Measurements from ENCODE around the gene KIAA1217. TPM values are rescaled to one million over a fixed set of nuclear protein-coding genes. Genes with fewer than 3 reads are reported as not detected.

KIAA1217 gene
- total RNA-seq, 1 experiment from 2014 or later: 18.6 TPM

DNA sequence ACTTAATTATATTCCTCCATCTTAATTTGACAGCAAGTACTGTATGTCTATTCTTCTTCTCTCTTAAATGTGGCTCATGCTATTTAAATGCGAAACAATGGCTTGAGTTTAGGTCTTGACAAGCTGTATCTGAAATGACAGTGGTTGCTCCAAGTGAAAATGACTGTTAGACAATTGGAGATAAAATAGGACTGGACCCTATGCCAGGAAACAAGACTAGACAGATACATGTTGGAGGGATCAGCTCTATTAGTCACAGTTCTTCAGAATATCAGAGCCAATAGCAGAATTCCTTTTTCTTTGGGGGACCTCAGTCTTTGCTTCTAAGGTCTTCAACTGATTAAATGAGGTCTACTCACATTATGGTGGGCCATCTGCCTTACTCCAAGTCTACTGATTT, 25.8 kb downstream of the KIAA1217 start:
- peaks cover 0 to 3% (median 0%) of the 10 kb centered on the region in 3 experiments; a peak in 1 of 7 replicates for H3K36me3 Mint-ChIP-seq (ENCODE audit: insufficient read depth in 1 of 3, low read depth in 3 of 3)
- no peak for DNase-seq
- H2BK15ac ChIP-seq (ENCODE audit: low read depth, low read length): no peak overlapping the region
- H3K4ac ChIP-seq (ENCODE audit: low read depth, low read length): no peak overlapping the region
- no peak overlapping the region for H2BK20ac ChIP-seq (ENCODE audit: low read depth, low read length, poor library complexity, severe bottlenecking)
- no peak overlapping the region for H3K27ac Mint-ChIP-seq
- no peak overlapping the region for H4K5ac ChIP-seq (ENCODE audit: insufficient read length, low read depth, low read length)
- H2BK120ac ChIP-seq (ENCODE audit: low read depth, low read length, poor library complexity, severe bottlenecking): no peak overlapping the region
- no peaks in the 10 kb centered on the region for H3K27me3 ChIP-seq (ENCODE audit: insufficient read depth, low read length)
- no peaks in the 10 kb centered on the region for H3K79me2 ChIP-seq (ENCODE audit: insufficient read depth, low read length)
- H3K27me3 Mint-ChIP-seq (ENCODE audit: low read depth): no peaks in the 10 kb centered on the region
- H3K14ac ChIP-seq (ENCODE audit: insufficient read depth, low read length): no peak overlapping the region
- no peak overlapping the region for H2AK5ac ChIP-seq (ENCODE audit: insufficient read length, low read length)
- no peak overlapping the region for H3K56ac ChIP-seq (ENCODE audit: insufficient read length, low read depth, low read length)
- no peak overlapping the region for H2BK5ac ChIP-seq (ENCODE audit: insufficient read length, low read length)
- WGBS (ENCODE audit: extremely low coverage, insufficient read length, low lambda C conversion rate): no CpG with 5 or more reads among the region's 1 CpG
- no peaks in the 10 kb centered on the region for H3K79me1 ChIP-seq (ENCODE audit: insufficient read depth, low read depth, low read length, poor library complexity, severe bottlenecking)
- H3T11ph ChIP-seq (ENCODE audit: low read length): no peak overlapping the region
- no peak overlapping the region for H4K91ac ChIP-seq (ENCODE audit: insufficient read length, low read depth, low read length)
- TF ChIP-seq, protein P1, sequence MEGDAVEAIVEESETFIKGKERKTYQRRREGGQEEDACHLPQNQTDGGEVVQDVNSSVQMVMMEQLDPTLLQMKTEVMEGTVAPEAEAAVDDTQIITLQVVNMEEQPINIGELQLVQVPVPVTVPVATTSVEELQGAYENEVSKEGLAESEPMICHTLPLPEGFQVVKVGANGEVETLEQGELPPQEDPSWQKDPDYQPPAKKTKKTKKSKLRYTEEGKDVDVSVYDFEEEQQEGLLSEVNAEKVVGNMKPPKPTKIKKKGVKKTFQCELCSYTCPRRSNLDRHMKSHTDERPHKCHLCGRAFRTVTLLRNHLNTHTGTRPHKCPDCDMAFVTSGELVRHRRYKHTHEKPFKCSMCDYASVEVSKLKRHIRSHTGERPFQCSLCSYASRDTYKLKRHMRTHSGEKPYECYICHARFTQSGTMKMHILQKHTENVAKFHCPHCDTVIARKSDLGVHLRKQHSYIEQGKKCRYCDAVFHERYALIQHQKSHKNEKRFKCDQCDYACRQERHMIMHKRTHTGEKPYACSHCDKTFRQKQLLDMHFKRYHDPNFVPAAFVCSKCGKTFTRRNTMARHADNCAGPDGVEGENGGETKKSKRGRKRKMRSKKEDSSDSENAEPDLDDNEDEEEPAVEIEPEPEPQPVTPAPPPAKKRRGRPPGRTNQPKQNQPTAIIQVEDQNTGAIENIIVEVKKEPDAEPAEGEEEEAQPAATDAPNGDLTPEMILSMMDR (conservative IDR thresholded peaks at IDR 0.05): no peak
- H3K9me3 Mint-ChIP-seq: no peaks in the 10 kb centered on the region
- peaks cover 2% of the 10 kb centered on the region for H4K20me1 ChIP-seq (ENCODE audit: control insufficient read depth, insufficient read depth, insufficient read length)
- H3K9me3 ChIP-seq (ENCODE audit: control insufficient read depth, low read depth, low read length): no peaks in the 10 kb centered on the region
- H3K9ac ChIP-seq (ENCODE audit: extremely low read depth, insufficient read length, low read length): no peak overlapping the region
- no peak overlapping the region for H3K18ac ChIP-seq (ENCODE audit: insufficient read length, low read depth, low read length)
- H3K4me1 ChIP-seq (ENCODE audit: insufficient read depth, low read length): peaks cover 15% of the 10 kb centered on the region; the same call in 1 of the 2 replicates
- no peak overlapping the region for H3K23ac ChIP-seq (ENCODE audit: insufficient read length, low read depth, low read length)
- no peak overlapping the region for H4K8ac ChIP-seq (replicated peaks; ENCODE audit: insufficient read length, low read depth, low read length)
- H3K4me1 Mint-ChIP-seq: peaks cover 30 to 44% of the 10 kb centered on the region in 2 experiments
- H3K4me3 Mint-ChIP-seq: no peak overlapping the region
- H3K4me2 ChIP-seq (ENCODE audit: insufficient read depth, insufficient read length, low read length): no peak overlapping the region
- no peak overlapping the region for H2AFZ ChIP-seq (ENCODE audit: low read length)
- H3K23me2 ChIP-seq (ENCODE audit: insufficient read length, low read depth, low read length, poor library complexity, severe bottlenecking): no peaks in the 10 kb centered on the region
- no peak overlapping the region for H3K27ac ChIP-seq (ENCODE audit: insufficient read length, low read depth, low read length)
- no peak overlapping the region for H2BK12ac ChIP-seq (ENCODE audit: insufficient read length, low read depth, low read length)

Data from H9 (cell line).